Activated B cell treated with CpG ODN at 0.5 μM for 24 hours (primary cell): ENCODE data around the gene EVA1A. TPM values are rescaled to one million over a fixed set of nuclear protein-coding genes. Genes with fewer than 3 reads are reported as not detected.

Experiments
- ATAC-seq: fragments of 200-7000 bp; cut with Tn5 transposase; one replicate; pipeline ENCODE4 v1.10.0; 2021; ENCODE audit warnings: low read depth, mild to moderate bottlenecking, moderate library complexity
- CTCF ChIA-PET: fragments of 350-600 bp; sonication (Branson Sonifier 250); formaldehyde crosslinking; loops from one replicate; lab custom pipeline; 2021; ENCODE audit warnings: antibody characterized with exemption; lab: Charles Lee
- POLR2A ChIA-PET: fragments of 350-600 bp; sonication (Branson Sonifier 250); formaldehyde crosslinking; loops from one replicate; lab custom pipeline; 2021; ENCODE audit warnings: antibody characterized with exemption; lab: Charles Lee
- DNase-seq: peaks from one replicate; pipeline ENCODE4 v3.0.0; 2022
- H3K27ac Mint-ChIP-seq: one replicate; pipeline ENCODE4 v1.8.0; 2020; ENCODE audit warnings: mixed read lengths
- H3K27me3 Mint-ChIP-seq: one replicate; pipeline ENCODE4 v1.8.0; 2021; ENCODE audit warnings: mixed read lengths
- H3K36me3 Mint-ChIP-seq: one replicate; pipeline ENCODE4 v1.8.0; 2021; ENCODE audit warnings: low read depth, mixed read lengths
- H3K4me1 Mint-ChIP-seq: one replicate; pipeline ENCODE4 v1.8.0; 2021; ENCODE audit warnings: mixed read lengths
- H3K4me3 Mint-ChIP-seq: one replicate; pipeline ENCODE4 v1.8.0; 2020; ENCODE audit warnings: mild to moderate bottlenecking, mixed read lengths
- H3K9me3 Mint-ChIP-seq: one replicate; pipeline ENCODE4 v1.8.0; 2020; ENCODE audit warnings: mixed read lengths
- intact Hi-C: fragments of 100-400 bp; cut with micrococcal nuclease; formaldehyde crosslinking; loops from one replicate; pipeline ENCODE4 v1.15.1; 2024
- total RNA-seq: library from RNA; stranded (reverse); gene quantifications from 2 replicates; pipeline ENCODE4 v1.2.3, GENCODE V29; 2022
- TF ChIP-seq, protein P1 (sequence below): fragments of 200-600 bp; IDR thresholded peaks from one replicate; pipeline ENCODE4 v1.8.0; 2022; ENCODE audit warnings: antibody characterized with exemption, mild to moderate bottlenecking

Gene EVA1A
- total RNA-seq, 1 donor from 2014 or later: not detected

- Mint-ChIP-seq H3K27me3 (peaks cover 21% of the 10 kb centered on the region), H3K36me3 (no peaks in the 10 kb centered on the region), H3K9me3 (no peaks in the 10 kb centered on the region), H3K4me1 (no peaks in the 10 kb centered on the region), H3K27ac (no peak overlapping the region), H3K4me3 (no peak overlapping the region)
- TF ChIP-seq, protein P1, sequence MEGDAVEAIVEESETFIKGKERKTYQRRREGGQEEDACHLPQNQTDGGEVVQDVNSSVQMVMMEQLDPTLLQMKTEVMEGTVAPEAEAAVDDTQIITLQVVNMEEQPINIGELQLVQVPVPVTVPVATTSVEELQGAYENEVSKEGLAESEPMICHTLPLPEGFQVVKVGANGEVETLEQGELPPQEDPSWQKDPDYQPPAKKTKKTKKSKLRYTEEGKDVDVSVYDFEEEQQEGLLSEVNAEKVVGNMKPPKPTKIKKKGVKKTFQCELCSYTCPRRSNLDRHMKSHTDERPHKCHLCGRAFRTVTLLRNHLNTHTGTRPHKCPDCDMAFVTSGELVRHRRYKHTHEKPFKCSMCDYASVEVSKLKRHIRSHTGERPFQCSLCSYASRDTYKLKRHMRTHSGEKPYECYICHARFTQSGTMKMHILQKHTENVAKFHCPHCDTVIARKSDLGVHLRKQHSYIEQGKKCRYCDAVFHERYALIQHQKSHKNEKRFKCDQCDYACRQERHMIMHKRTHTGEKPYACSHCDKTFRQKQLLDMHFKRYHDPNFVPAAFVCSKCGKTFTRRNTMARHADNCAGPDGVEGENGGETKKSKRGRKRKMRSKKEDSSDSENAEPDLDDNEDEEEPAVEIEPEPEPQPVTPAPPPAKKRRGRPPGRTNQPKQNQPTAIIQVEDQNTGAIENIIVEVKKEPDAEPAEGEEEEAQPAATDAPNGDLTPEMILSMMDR: no peak
- intact Hi-C loops: no loop called here
- POLR2A ChIA-PET: no interaction called here
- CTCF ChIA-PET: no interaction called here
- ATAC-seq: no peak
- DNase-seq: no peak
Measured at GRCh38 chr2:75525434-75526310, 35.1 kb downstream of the EVA1A start.

- Mint-ChIP-seq H3K4me3 (no peak overlapping the region), H3K27me3 (peaks cover 19% of the 10 kb centered on the region), H3K36me3 (no peaks in the 10 kb centered on the region), H3K9me3 (no peaks in the 10 kb centered on the region), H3K27ac (no peak overlapping the region), H3K4me1 (no peaks in the 10 kb centered on the region)
- no peak for ATAC-seq
- ChIA-PET POLR2A (no interaction called here), CTCF (no interaction called here)
- no peak for DNase-seq
- intact Hi-C loops: no loop called here
- TF ChIP-seq, protein P1: no peak
Measured at GRCh38 chr2:75524276-75524911, 36.3 kb downstream of the EVA1A start.

DNA sequence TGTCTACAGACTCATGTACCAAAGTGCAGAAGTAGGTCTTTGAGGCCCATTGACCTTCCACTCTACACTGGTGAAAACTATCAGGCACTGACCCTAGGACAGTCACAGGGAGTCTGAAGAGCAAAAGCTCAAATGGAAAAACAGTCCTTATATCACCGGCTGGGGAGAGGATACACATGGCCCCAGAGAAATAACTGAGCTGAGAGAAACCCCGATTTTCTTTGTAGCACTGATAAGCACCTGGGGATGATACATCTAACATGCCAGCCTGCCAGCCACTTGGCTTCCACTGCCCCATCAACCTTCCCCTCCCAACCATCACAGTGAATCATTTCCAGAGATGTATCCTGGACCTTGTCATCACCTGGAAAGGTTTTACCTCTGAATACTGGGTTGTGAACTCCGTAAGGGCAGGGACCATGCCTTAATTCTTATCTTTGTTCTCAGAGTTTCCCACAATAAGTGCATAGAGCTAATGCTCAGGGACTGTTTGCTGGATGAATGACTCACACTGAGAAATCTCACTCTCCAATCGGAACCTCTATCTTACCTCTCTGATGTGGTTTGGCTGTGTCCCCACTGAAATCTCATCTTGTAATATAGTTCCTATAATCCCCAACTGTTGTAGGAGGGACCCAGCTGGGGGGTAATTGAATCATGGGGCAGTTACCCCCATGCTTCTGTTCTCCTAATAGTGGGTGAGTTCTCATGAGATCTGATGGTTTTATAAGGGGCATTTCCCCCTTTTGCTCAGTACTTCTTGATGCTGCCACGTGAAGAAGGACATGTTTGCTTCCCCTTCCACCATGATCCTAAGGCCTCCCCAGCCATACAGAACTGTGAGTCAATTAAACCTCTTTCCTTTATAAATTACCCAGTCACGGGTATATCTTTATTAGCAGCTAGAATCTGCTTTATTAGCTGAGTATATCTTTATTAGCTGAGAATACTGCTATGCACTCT is 37.1 kb downstream of the EVA1A start:
- Mint-ChIP-seq H3K27me3 (peaks cover 18% of the 10 kb centered on the region), H3K27ac (no peak overlapping the region), H3K9me3 (no peaks in the 10 kb centered on the region), H3K4me1 (no peaks in the 10 kb centered on the region), H3K4me3 (no peak overlapping the region), H3K36me3 (no peaks in the 10 kb centered on the region)
- DNase-seq (no peak), ATAC-seq (no peak)
- TF ChIP-seq, protein P1: no peak
- intact Hi-C loops: no loop called here
- ChIA-PET POLR2A (no interaction called here), CTCF (no interaction called here)

GRCh38 chr2:75522543-75523312 is 38.0 kb downstream of the EVA1A start:
- intact Hi-C loops: no loop called here
- Mint-ChIP-seq H3K27me3 (peaks cover 20% of the 10 kb centered on the region), H3K4me3 (no peak overlapping the region), H3K9me3 (no peaks in the 10 kb centered on the region), H3K36me3 (no peaks in the 10 kb centered on the region), H3K27ac (no peak overlapping the region), H3K4me1 (no peaks in the 10 kb centered on the region)
- TF ChIP-seq, protein P1: no peak
- ChIA-PET POLR2A (no interaction called here), CTCF (no interaction called here)
- ATAC-seq (no peak), DNase-seq (no peak)
